Measurements from ENCODE around the gene HTT. TPM values are rescaled to one million over a fixed set of nuclear protein-coding genes. Genes with fewer than 3 reads are reported as not detected.

Gene HTT
- total RNA-seq, 1 experiment from 2014 or later, result 64.4 TPM

- Histone ChIP-seq H4K91ac (ENCODE audit: insufficient read length, low read depth, low read length) (peak overlapping the region; percentile 25), H3K4ac (ENCODE audit: low read depth, low read length) (no peak overlapping the region; the same call in 1 of the 2 replicates), H3K14ac (ENCODE audit: insufficient read depth, low read length) (no peak overlapping the region; the same call in 1 of the 2 replicates), H2BK5ac (ENCODE audit: insufficient read length, low read length) (no peak overlapping the region), H3K4me2 (ENCODE audit: insufficient read depth, insufficient read length, low read length) (no peak overlapping the region), H3K79me2 (ENCODE audit: insufficient read depth, low read length) (no peaks in the 10 kb centered on the region), H2BK15ac (ENCODE audit: low read depth, low read length) (no peak overlapping the region), H3T11ph (ENCODE audit: low read length) (no peak overlapping the region), H2AFZ (ENCODE audit: low read length) (no peak overlapping the region), H3K27ac (ENCODE audit: insufficient read length, low read depth, low read length) (no peak overlapping the region), H4K5ac (ENCODE audit: insufficient read length, low read depth, low read length) (no peak overlapping the region), H3K56ac (ENCODE audit: insufficient read length, low read depth, low read length) (no peak overlapping the region), H2BK120ac (ENCODE audit: low read depth, low read length, poor library complexity, severe bottlenecking) (no peak overlapping the region), H4K8ac (replicated peaks; ENCODE audit: insufficient read length, low read depth, low read length) (no peak overlapping the region), H3K79me1 (ENCODE audit: insufficient read depth, low read depth, low read length, poor library complexity, severe bottlenecking) (no peaks in the 10 kb centered on the region), H2BK12ac (ENCODE audit: insufficient read length, low read depth, low read length) (no peak overlapping the region), H3K4me1 (ENCODE audit: insufficient read depth, low read length) (no peaks in the 10 kb centered on the region; the same call in 1 of the 2 replicates), H3K9me3 (ENCODE audit: control insufficient read depth, low read depth, low read length) (no peaks in the 10 kb centered on the region), H3K23me2 (ENCODE audit: insufficient read length, low read depth, low read length, poor library complexity, severe bottlenecking) (no peaks in the 10 kb centered on the region), H4K20me1 (ENCODE audit: control insufficient read depth, insufficient read depth, insufficient read length) (peaks cover 4% of the 10 kb centered on the region), H2BK20ac (ENCODE audit: low read depth, low read length, poor library complexity, severe bottlenecking) (no peak overlapping the region), H3K23ac (ENCODE audit: insufficient read length, low read depth, low read length) (no peak overlapping the region), H2AK5ac (ENCODE audit: insufficient read length, low read length) (no peak overlapping the region), H3K18ac (ENCODE audit: insufficient read length, low read depth, low read length) (no peak overlapping the region), H3K9ac (ENCODE audit: extremely low read depth, insufficient read length, low read length) (no peak overlapping the region), H3K27me3 (ENCODE audit: insufficient read depth, low read length) (no peaks in the 10 kb centered on the region)
- Mint-ChIP-seq H3K4me1 (peaks cover 11 to 25% of the 10 kb centered on the region in 2 experiments), H3K9me3 (no peaks in the 10 kb centered on the region), H3K4me3 (0 out of 5 replicates have a peak overlapping the region, but pooled peaks of 1 of the 2 experiments have one; percentile 20), H3K36me3 (ENCODE audit: insufficient read depth in 1 of 3, low read depth in 3 of 3) (peaks cover 0 to 2% (median under 1%) of the 10 kb centered on the region in 3 experiments; a peak in 5 of 7 replicates), H3K27me3 (ENCODE audit: low read depth) (peaks cover under 1% of the 10 kb centered on the region), H3K27ac (no peak overlapping the region)
- TF ChIP-seq CTCF (conservative IDR thresholded peaks at IDR 0.05), result no peak
- no peak for DNase-seq
- no CpG with 5 or more reads among the region's 21 CpGs for WGBS (ENCODE audit: extremely low coverage, insufficient read length, low lambda C conversion rate)
Observed at GRCh38 chr4:3247399-3248177, 173.1 kb downstream of the HTT start.
